T-helper 1 cell treated with Interleukin-12 subunit alpha and Interleukin-12 subunit beta and Interleukin-4 antibody, amounts not matched to agents 30 ng/mL and 1 ng/mL, for 36 hours (primary cell): ENCODE measurements around the gene GLRX5. TPM values are rescaled to one million over a fixed set of nuclear protein-coding genes. Genes with fewer than 3 reads are reported as not detected.

Experiments used
- total RNA-seq: library from RNA; stranded (reverse); gene quantifications from 2 replicates; pipeline ENCODE4 v1.2.3, GENCODE V29; 2022

GLRX5 gene
- total RNA-seq, 1 donor from 2014 or later = 34.1 TPM

Other genes starting within 250 kb of the GLRX5 start
- gene CLMN, start 215.1 kb upstream of the GLRX5 start, total RNA-seq = 0.22 and 0.29 TPM in 2 replicates
- gene SYNE3, start 18.4 kb upstream of the GLRX5 start, total RNA-seq = 72.5 and 76.2 TPM in 2 replicates
- not detected in 2 replicates for gene TCL1B, start 151.4 kb downstream of the GLRX5 start, total RNA-seq
- not detected in 2 replicates for gene TCL1A, start 179.1 kb downstream of the GLRX5 start, total RNA-seq